HG02588 (cell line): ENCODE results near the gene MSANTD1.

ENCODE experiments used
- ATAC-seq: cut with Tn5 transposase; IDR thresholded peaks from one replicate; pipeline ENCODE4 v1.9.1; 2021; ENCODE audit warnings: mild to moderate bottlenecking, moderate library complexity; ENCODE audit not compliant: unreplicated experiment

Gene MSANTD1

GRCh38 chr4:3287271-3287971 lies 38.5 kb downstream of the MSANTD1 start:
- ATAC-seq, result no peak

- no peak for ATAC-seq
Measured at GRCh38 chr4:3287972-3288570, 39.1 kb downstream of the MSANTD1 start.

- no peak for ATAC-seq
Measured at GRCh38 chr4:3288571-3289094, 39.7 kb downstream of the MSANTD1 start.

- no peak for ATAC-seq
Measured at GRCh38 chr4:3290476-3290875, 41.5 kb downstream of the MSANTD1 start.

GRCh38 chr4:3290889-3291321 lies 41.9 kb downstream of the MSANTD1 start:
- no peak for ATAC-seq

- no peak for ATAC-seq
Measured at GRCh38 chr4:3291411-3291968, 42.5 kb downstream of the MSANTD1 start.

GRCh38 chr4:3291969-3292570 lies 43.1 kb downstream of the MSANTD1 start:
- peak; percentile 15 for ATAC-seq

GRCh38 chr4:3292571-3293400 lies 43.8 kb downstream of the MSANTD1 start, which contains the start of gene RGS12:
Gene RGS12 (plus strand): TSS chr4:3293021. CDS start chr4:3316171, 23,150 bp downstream.
- peak; percentile 67 for ATAC-seq

GRCh38 chr4:3293401-3294391 lies 44.7 kb downstream of the MSANTD1 start:
- no peak for ATAC-seq

- no peak for ATAC-seq
Measured at GRCh38 chr4:3294401-3295241, 45.7 kb downstream of the MSANTD1 start.

- no peak for ATAC-seq
Measured at GRCh38 chr4:3295837-3296624, 47.1 kb downstream of the MSANTD1 start.

- no peak for ATAC-seq
Measured at GRCh38 chr4:3296651-3297050, 47.7 kb downstream of the MSANTD1 start.

GRCh38 chr4:3297066-3297859 lies 48.3 kb downstream of the MSANTD1 start:
- ATAC-seq, result no peak

GRCh38 chr4:3299122-3299975 lies 50.4 kb downstream of the MSANTD1 start:
- no peak for ATAC-seq

GRCh38 chr4:3299976-3300671 lies 51.2 kb downstream of the MSANTD1 start:
- ATAC-seq, result no peak
